HG02943 (cell line): ENCODE data around the gene UPK3A.
"Not testable (repeated sequence)": the region's sequence is repeated elsewhere in the genome, so short reads cannot be mapped to it uniquely, and the experiment has no call there.

Source experiments
- ATAC-seq: cut with Tn5 transposase; IDR thresholded peaks from one replicate; pipeline ENCODE4 v1.9.1; 2021; ENCODE audit warnings: mild to moderate bottlenecking, low read depth, moderate library complexity; ENCODE audit not compliant: unreplicated experiment

Gene UPK3A

GRCh38 chr22:45324311-45324711, 39.6 kb downstream of the UPK3A start:
- no peak for ATAC-seq

- ATAC-seq = not testable (repeated sequence)
Measured at GRCh38 chr22:45328261-45328660, 43.5 kb downstream of the UPK3A start.

- ATAC-seq = no peak
Measured at GRCh38 chr22:45328822-45329529, 44.2 kb downstream of the UPK3A start.

- ATAC-seq = no peak
Measured at GRCh38 chr22:45329530-45329936, 44.8 kb downstream of the UPK3A start.

- no peak for ATAC-seq
Measured at GRCh38 chr22:45330548-45330947, 45.8 kb downstream of the UPK3A start.

- no peak for ATAC-seq
Measured at GRCh38 chr22:45331486-45331885, 46.7 kb downstream of the UPK3A start.

- no peak for ATAC-seq
Measured at GRCh38 chr22:45332001-45332400, 47.3 kb downstream of the UPK3A start.

- no peak for ATAC-seq
Measured at GRCh38 chr22:45334068-45334467, 49.3 kb downstream of the UPK3A start.

- no peak for ATAC-seq
Measured at GRCh38 chr22:45334528-45334927, 49.8 kb downstream of the UPK3A start.

- ATAC-seq = no peak
Measured at GRCh38 chr22:45335021-45335818, 50.5 kb downstream of the UPK3A start.

- ATAC-seq = no peak
Measured at GRCh38 chr22:45335854-45336522, 51.2 kb downstream of the UPK3A start.

GRCh38 chr22:45336971-45337431, 52.3 kb downstream of the UPK3A start:
- no peak for ATAC-seq

GRCh38 chr22:45337536-45337935, 52.8 kb downstream of the UPK3A start:
- ATAC-seq = no peak

GRCh38 chr22:45338795-45339194, 54.0 kb downstream of the UPK3A start:
- ATAC-seq = no peak

- ATAC-seq = no peak
Measured at GRCh38 chr22:45340323-45340722, 55.6 kb downstream of the UPK3A start.

GRCh38 chr22:45341498-45341897, 56.7 kb downstream of the UPK3A start:
- ATAC-seq = no peak

- ATAC-seq = no peak
Measured at GRCh38 chr22:45343143-45343542, 58.4 kb downstream of the UPK3A start.

GRCh38 chr22:45344334-45344733, 59.6 kb downstream of the UPK3A start:
- no peak for ATAC-seq
